Gastrocnemius medialis (tissue), 4 donors: ENCODE results near the gene KCNG1.

Source experiments
- CTCF ChIP-seq, 5 experiments: fragments of 450-650 bp in 3 of 5; fragments of 200-600 bp in 2 of 5; sonication (generic) in 2 of 5; IDR thresholded peaks in 4 of 5; conservative IDR thresholded peaks in 1 of 5; 1 replicate in 4 of 5; 2 replicates in 1 of 5; pipeline ENCODE4 v1.5.1; 2016 to 2019; ENCODE audit warnings: antibody characterized with exemption in 5 of 5, mild to moderate bottlenecking in 3 of 5, moderate library complexity in 3 of 5
- POLR2A ChIP-seq, 2 donors: fragments of 450-650 bp; IDR thresholded peaks; one replicate each; pipeline ENCODE4 v1.6.1; 2017; ENCODE audit warnings: antibody characterized with exemption in 2 of 2, mild to moderate bottlenecking in 2 of 2, moderate library complexity in 2 of 2

- TF ChIP-seq CTCF (IDR thresholded peaks at IDR 0.05 in 4 of 5, conservative IDR thresholded peaks at IDR 0.05 in 1 of 5) (no peak), POLR2A (IDR thresholded peaks at IDR 0.05) (no peak)
These were observed 14.1 kb upstream of the KCNG1 start for GRCh38 chr20:51036827-51037531.
